Activated T-helper 1 cell treated with anti-CD3 and anti-CD28 coated beads, Interleukin-12 subunit alpha, Interleukin-12 subunit beta, Interleukin-2, Interleukin-4 antibody, amounts not matched to agents 30 ng/mL and 10 ng/mL and 1 ng/mL, durations not matched to agents 14 hours and 24 hours and 36 hours (primary cell): ENCODE measurements around the gene CHD2. TPM values are rescaled to one million over a fixed set of nuclear protein-coding genes. Genes with fewer than 3 reads are reported as not detected.
A peak's percentile ranks its signal among the peaks of the same experiment; 100 is the strongest.

ENCODE experiments used
- DNase-seq: peaks from one replicate; pipeline ENCODE4 v3.0.0; 2021; ENCODE audit warnings: low spot score
- H3K27ac Mint-ChIP-seq: one replicate; pipeline ENCODE4 v1.8.0; 2021; ENCODE audit warnings: mild to moderate bottlenecking, mixed read lengths
- H3K27me3 Mint-ChIP-seq: one replicate; pipeline ENCODE4 v1.8.0; 2022; ENCODE audit warnings: mild to moderate bottlenecking, moderate library complexity, mixed read lengths; ENCODE audit not compliant: insufficient read depth
- H3K36me3 Mint-ChIP-seq: one replicate; pipeline ENCODE4 v1.8.0; 2021; ENCODE audit warnings: low read depth, mixed read lengths
- H3K4me1 Mint-ChIP-seq: one replicate; pipeline ENCODE4 v1.8.0; 2021; ENCODE audit warnings: low read depth, mixed read lengths
- H3K4me3 Mint-ChIP-seq: one replicate; pipeline ENCODE4 v1.8.0; 2021; ENCODE audit warnings: mild to moderate bottlenecking, moderate library complexity, mixed read lengths
- H3K9me3 Mint-ChIP-seq: one replicate; pipeline ENCODE4 v1.8.0; 2021; ENCODE audit warnings: mixed read lengths
- intact Hi-C: fragments of 100-400 bp; cut with micrococcal nuclease; formaldehyde crosslinking; loops from one replicate; pipeline ENCODE4 v1.15.1; 2024
- total RNA-seq: library from RNA; stranded (reverse); gene quantifications from 2 replicates; pipeline ENCODE4 v1.2.3, GENCODE V29; 2022

Gene CHD2
- total RNA-seq, 1 donor from 2014 or later, result 102 TPM

DNA sequence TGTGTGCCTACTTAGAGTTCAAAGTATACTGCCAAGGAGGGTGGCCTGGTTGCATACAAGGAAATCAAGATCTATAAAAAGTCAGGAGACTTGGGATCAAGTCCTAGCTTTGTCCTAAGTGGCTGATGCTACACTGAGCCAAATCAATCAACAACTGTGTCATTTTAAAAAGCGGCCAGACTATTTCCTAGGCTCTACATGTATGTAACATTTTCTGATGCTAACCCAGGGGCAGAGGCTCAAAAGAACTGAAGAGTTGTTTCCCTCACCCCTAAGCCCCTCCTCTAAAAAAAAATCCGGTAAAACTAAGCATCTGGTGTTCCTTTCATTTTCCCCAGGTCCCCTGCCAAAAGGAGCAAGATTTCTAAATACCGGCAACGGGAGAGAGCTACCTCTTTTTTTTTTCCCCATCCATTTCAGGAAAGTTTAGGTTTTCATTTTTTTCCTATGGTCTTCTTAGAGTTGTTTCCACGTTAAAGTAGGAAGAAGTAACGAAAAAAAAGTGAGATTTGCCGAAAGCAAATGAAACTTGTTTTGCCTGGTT is 18.8 kb upstream of the CHD2 start:
- H3K36me3 Mint-ChIP-seq, result peaks cover 26% of the 10 kb centered on the region
- peaks cover 53% of the 10 kb centered on the region for H3K4me1 Mint-ChIP-seq
- peak overlapping the region; percentile 97 for H3K27ac Mint-ChIP-seq
- peak overlapping the region; percentile 87 for H3K4me3 Mint-ChIP-seq
- no peaks in the 10 kb centered on the region for H3K27me3 Mint-ChIP-seq
- intact Hi-C loops, result loop anchor here (1.0 to 10.0 kb wide), 3 partner anchors 32 to 1946 kb away; partner anchors contain the start of genes HDDC3 and UNC45A
- no peak for DNase-seq
- H3K9me3 Mint-ChIP-seq, result no peaks in the 10 kb centered on the region

DNA sequence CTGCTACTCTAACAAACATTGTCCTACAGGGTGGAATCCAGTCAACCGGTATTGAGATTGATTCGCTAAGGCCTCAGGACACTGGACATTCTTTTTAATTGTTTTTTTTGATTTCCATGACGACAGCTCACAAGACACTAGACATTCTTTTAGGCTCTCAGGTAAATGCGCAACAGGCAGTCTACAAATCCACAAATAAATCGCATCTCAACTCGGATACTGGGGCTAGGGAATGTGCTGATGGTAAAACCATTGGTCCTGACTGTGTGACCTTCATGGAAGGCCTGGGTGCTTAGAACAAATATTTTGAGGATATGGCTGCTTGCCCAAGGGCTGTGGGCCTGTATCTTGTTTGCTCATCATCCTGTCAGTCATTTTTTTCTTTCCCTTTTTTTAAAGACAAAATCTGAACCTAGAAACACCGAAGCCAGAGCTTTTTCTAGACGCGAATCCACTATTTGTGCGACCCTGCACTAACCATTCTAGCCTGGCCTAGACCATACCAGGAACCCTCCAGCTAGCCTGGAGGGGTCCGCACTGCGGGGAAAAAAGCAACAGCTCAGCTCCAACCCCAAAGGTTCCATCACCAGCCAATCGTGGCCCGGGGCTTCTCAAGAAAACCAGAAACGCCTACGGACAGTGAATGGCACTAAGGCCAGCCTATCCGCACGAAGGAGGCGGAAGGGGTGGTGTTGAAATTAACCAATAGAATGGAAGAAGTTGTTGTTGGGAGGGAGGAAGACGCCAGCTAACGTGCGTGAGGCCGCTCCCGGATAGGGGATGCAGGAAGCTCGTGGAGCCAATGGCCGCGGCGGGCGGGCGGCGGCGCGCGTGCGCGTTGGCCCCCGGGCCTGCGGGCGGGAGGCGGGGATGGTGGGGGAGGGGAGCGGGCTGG is 18.1 kb upstream of the CHD2 start:
- Mint-ChIP-seq H3K4me3 (peak overlapping the region; percentile 87), H3K27ac (peak overlapping the region; percentile 97), H3K27me3 (no peaks in the 10 kb centered on the region), H3K36me3 (peaks cover 34% of the 10 kb centered on the region), H3K4me1 (peaks cover 60% of the 10 kb centered on the region), H3K9me3 (no peaks in the 10 kb centered on the region)
- DNase-seq, result peak; percentile 97
- intact Hi-C loops, result loop anchor here (1.0 to 10.0 kb wide), 8 partner anchors 18 to 1947 kb away; partner anchors contain the start of genes CHD2, HDDC3 and UNC45A

DNA sequence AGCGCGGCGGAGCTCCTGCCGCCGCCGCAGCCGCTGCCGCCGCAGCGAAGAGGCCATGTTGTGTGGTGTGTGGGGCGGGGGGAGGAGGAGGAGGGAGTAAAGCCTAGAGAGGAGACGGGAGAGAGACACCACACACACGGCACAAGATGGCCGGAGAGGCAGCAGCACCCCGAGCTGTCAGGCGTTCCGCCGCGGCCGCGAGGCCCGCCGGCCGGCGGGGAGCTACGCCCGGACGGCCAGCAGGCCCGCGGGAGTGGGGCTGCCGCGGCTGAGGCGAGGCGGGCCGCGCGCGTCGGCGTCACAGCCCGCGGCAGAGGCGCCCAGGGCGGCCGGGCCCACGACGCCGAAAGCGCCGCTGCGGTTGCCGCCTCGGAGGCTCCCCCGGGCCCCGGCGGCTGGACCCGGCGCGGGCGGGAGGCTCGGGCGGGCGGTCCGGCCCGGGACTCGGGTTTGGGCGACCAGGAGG is 17.4 kb upstream of the CHD2 start:
- Mint-ChIP-seq H3K27me3 (no peaks in the 10 kb centered on the region), H3K4me1 (peaks cover 62% of the 10 kb centered on the region), H3K9me3 (no peaks in the 10 kb centered on the region), H3K36me3 (peaks cover 38% of the 10 kb centered on the region), H3K27ac (peak overlapping the region; percentile 76), H3K4me3 (peak overlapping the region; percentile 87)
- intact Hi-C loops, result loop anchor here (1.0 to 10.0 kb wide), 7 partner anchors 18 to 1948 kb away; partner anchors contain the start of genes CHD2, HDDC3 and UNC45A
- DNase-seq, result no peak

DNA sequence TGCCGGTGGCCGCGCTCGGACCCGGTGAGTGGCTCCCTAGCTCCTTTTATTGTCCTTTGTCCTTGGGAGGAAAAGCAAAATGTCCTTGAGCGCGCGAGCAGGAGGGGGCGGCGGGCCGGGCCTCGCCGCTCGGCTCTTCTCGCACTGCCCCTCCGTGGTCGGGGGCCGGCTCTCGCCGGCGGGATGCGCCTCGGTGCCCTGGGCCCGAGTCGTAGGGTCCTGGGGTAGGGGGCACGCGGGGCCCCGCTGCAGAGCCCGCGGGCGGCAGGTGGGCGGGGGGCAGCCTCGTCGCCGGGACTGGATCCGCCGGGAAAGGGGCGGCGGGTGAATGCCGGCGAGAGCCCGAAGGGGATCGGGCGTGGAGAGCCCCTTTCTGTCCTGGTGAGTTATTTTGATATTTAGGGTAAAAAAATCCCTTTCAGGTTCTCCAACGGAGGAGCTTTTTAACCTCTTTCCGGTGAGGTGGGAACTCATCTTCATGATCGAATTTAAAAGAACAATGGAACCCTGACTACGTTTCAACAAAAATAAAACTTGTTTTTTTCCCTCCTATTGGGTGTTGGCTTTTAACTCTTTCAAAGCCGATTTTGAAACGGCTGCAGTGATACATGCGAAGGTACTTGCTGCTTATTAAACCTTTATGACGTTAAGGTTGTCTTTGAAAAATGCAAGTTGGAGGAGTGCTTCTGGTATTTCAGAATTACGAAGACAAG is 16.8 kb upstream of the CHD2 start:
- Mint-ChIP-seq H3K4me1 (peaks cover 62% of the 10 kb centered on the region), H3K36me3 (peaks cover 42% of the 10 kb centered on the region), H3K9me3 (no peaks in the 10 kb centered on the region), H3K4me3 (peak overlapping the region; percentile 97), H3K27me3 (no peaks in the 10 kb centered on the region), H3K27ac (peak overlapping the region; percentile 98)
- DNase-seq, result peak; percentile 29
- intact Hi-C loops, result loop anchor here (5.0 to 10.0 kb wide), 2 partner anchors 34 to 1949 kb away; partner anchors contain the start of genes HDDC3 and UNC45A

DNA sequence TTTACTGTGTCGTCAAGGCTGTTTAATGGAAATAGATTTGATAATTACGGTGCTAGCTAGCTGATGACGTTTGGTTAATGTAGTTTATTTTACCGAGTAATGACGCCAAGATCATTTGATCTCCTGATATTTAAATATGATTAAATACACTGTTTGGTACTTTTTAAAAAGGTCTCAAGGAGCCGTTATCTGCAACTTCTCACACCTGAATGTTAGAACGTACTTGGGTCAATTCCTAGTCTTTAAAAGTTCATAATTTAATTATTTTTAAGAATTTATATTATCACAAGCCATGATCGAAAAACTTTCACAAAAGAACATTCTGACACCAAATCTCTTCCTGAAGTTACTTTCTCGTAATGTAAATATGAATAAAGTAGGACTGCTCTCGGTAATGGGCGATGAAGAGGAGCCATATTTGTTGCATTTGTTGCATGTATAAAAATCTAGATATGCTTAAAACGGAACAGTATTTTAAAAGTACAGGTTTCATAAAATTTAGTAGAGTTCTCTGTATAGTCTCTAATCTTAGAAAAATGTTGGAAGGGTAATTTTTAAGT is 16.2 kb upstream of the CHD2 start:
- intact Hi-C loops, result loop anchor here (5.0 to 10.0 kb wide), 2 partner anchors 33 to 1949 kb away; partner anchors contain the start of genes HDDC3 and UNC45A
- peak overlapping the region; percentile 98 for H3K27ac Mint-ChIP-seq
- peak overlapping the region; percentile 97 for H3K4me3 Mint-ChIP-seq

DNA sequence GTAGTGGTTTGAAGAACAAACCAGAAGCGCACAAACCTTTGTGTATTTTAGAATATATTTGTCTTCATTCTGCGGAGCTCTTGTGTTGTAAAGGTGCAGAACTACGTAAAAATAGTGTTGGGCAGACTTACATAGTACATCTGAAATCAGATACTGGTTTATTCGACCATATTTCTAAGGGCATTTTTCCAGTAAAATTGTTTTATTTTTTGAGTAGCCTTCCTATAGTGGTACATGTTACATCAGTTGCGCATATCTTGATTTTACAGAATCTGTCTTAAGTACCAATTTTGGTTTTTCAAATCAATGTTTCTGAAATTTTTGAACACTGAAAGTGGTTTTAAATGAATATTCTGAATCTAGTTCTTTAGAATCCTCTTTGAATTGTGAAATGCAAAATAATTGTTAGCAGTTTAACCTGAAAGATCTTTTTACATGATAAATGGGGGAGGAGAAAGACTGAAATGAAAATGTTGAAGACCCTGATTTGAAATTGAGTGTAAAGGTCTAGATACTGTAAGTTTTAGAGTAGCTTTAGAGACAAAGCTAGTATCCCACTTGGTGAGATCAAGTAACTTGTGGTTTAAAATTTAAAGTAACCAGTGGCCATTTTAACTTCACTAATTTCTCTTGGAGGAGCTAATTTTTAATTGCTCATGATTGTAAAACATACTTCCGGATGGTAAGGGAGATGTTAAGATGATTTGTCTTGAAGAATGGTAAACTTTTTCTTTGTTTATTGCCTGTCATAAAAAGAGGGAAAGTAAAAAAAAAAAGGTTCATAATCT is 15.5 kb upstream of the CHD2 start:
- H3K4me3 Mint-ChIP-seq, result peak overlapping the region; percentile 97
- intact Hi-C loops, result loop anchor here (5.0 to 10.0 kb wide), 2 partner anchors 33 to 1950 kb away; partner anchors contain the start of genes HDDC3 and UNC45A
- DNase-seq, result no peak
- H3K27ac Mint-ChIP-seq, result peak overlapping the region; percentile 98
- H3K4me1 Mint-ChIP-seq, result peaks cover 65% of the 10 kb centered on the region
- H3K36me3 Mint-ChIP-seq, result peaks cover 49% of the 10 kb centered on the region
- H3K9me3 Mint-ChIP-seq, result no peaks in the 10 kb centered on the region
- no peaks in the 10 kb centered on the region for H3K27me3 Mint-ChIP-seq

More for the DNA sequence above, 16.2 kb upstream of the CHD2 start:
- DNase-seq, result no peak
- Mint-ChIP-seq H3K9me3 (no peaks in the 10 kb centered on the region), H3K36me3 (peaks cover 47% of the 10 kb centered on the region), H3K27me3 (no peaks in the 10 kb centered on the region), H3K4me1 (peaks cover 62% of the 10 kb centered on the region)

DNA sequence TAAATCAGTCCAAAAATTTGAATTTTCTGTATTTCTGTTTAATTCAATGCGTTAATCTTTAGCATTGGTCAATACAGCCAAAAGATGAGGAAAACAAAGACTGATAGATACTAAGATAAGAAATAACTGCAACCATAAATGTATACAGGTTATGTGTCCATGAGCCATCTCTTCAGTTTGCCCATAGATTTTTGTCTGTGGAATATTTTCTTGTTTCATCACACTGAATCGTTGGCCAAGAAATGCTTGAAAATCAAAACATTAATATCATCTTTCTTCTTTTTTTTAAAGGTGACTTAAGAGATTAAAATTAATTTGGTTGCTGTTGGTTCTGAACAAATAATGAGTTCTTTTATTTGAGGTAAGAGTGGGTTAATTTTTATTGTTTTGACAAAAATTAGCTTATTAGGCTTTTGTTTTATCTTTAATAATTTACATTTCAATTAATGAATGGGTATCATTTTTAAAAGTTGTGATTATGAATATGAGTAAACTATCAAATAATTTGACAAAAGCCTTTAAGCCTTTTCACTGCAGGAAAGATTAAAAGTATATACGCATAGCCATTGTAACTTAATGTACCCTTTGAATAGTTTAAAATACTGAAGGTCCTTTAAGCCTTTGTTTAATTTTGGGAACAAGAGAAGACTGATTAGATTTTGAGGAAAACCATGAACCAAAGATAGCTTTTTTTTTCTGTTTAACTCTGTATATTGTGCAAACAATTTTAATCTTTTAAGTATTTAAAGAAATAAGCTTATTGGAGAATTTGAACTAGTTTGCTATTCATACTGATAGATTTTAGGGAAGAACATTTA is 14.7 kb upstream of the CHD2 start:
- Mint-ChIP-seq H3K27me3 (no peaks in the 10 kb centered on the region), H3K27ac (peak overlapping the region; percentile 98), H3K36me3 (peaks cover 55% of the 10 kb centered on the region), H3K9me3 (no peaks in the 10 kb centered on the region), H3K4me3 (peak overlapping the region; percentile 97), H3K4me1 (peaks cover 63% of the 10 kb centered on the region)
- intact Hi-C loops, result loop anchor here (10.0 kb wide), 1 partner anchor 1951 kb away; the partner anchor contains the start of genes HDDC3 and UNC45A
- no peak for DNase-seq

DNA sequence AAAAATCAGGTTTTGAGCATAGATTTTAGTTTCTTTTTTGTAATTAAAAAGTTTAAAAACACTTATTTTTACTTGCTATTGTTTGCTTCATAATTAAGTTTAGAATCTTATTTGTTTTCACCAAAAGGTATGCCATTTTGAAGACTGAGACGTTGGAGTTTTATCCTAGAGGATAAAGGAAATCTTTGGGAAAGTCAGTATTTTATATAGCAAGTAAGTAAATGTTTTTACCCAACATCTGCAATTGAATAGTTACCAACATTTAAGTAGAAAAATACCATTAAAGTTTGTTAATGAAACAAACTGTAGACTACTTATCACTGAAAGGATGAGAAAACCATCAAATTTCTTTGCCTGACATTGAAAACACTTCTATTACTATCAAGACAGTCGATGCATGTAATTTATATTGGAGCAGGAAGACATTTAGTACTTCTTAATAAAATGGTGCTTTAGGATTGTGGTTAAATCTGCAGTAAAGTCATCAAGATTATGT is 14.0 kb upstream of the CHD2 start:
- peaks cover 60% of the 10 kb centered on the region for H3K36me3 Mint-ChIP-seq
- peak overlapping the region; percentile 98 for H3K27ac Mint-ChIP-seq
- H3K4me3 Mint-ChIP-seq, result peak overlapping the region; percentile 97
- peaks cover 63% of the 10 kb centered on the region for H3K4me1 Mint-ChIP-seq
- H3K9me3 Mint-ChIP-seq, result no peaks in the 10 kb centered on the region
- H3K27me3 Mint-ChIP-seq, result no peaks in the 10 kb centered on the region
- no peak for DNase-seq
- intact Hi-C loops, result loop anchor here (10.0 kb wide), 1 partner anchor 1951 kb away; the partner anchor contains the start of genes HDDC3 and UNC45A

DNA sequence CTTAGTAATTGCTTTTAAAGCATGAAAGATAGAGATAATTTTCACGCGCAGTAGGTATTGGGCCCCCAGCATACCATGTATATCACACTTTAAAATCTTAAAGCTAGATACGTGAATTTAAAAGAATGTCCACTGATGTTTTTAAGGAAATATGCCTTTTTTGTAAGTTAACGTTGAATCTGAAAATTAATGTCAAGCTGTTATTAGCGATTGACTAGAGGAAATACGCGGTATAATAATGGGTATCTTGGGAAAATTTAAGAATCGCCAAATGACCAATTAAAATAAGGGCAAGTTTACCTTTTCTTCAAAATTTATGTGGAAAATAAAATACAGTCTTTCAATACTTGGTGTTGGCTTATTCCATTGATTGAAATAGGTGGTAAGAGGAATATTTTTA is 13.3 kb upstream of the CHD2 start:
- Mint-ChIP-seq H3K9me3 (no peaks in the 10 kb centered on the region), H3K36me3 (peaks cover 65% of the 10 kb centered on the region), H3K4me3 (peak overlapping the region; percentile 97), H3K27me3 (no peaks in the 10 kb centered on the region), H3K4me1 (peaks cover 63% of the 10 kb centered on the region), H3K27ac (peak overlapping the region; percentile 98)
- intact Hi-C loops, result loop anchor here (10.0 kb wide), 1 partner anchor 1952 kb away; the partner anchor contains the start of genes HDDC3 and UNC45A
- DNase-seq, result no peak

DNA sequence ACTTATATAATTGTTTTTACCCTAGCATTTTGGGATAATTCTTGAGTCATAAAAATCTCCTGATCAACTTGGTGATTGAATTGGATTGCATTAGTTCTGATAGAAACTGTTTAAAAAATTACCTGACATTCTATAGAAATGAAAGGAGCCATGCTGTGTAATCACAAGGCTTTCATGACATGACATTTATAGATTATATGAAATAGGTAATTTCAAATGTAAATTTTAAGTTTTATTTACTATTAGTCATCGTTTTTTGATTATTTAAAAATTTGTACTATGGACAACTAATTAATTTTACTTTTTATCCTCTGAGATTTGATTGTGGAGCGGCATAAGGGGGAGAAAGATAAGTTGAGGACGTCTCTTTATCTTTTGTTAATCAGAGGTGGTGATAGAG is 12.3 kb upstream of the CHD2 start:
- DNase-seq, result no peak
- Mint-ChIP-seq H3K4me3 (peak overlapping the region; percentile 70), H3K27ac (peak overlapping the region; percentile 73), H3K36me3 (peaks cover 68% of the 10 kb centered on the region), H3K9me3 (no peaks in the 10 kb centered on the region), H3K4me1 (peaks cover 67% of the 10 kb centered on the region), H3K27me3 (no peaks in the 10 kb centered on the region)
- intact Hi-C loops, result loop anchor here (10.0 kb wide), 1 partner anchor 1953 kb away; the partner anchor contains the start of genes HDDC3 and UNC45A
